Stimulated activated CD8-positive, alpha-beta memory T cell treated with anti-CD3 and anti-CD28 coated beads, Interleukin-15, amount 100 ng/mL, for 4 hours (primary cell): Measurements from ENCODE around the gene ESPN.
A peak's percentile ranks its signal among the peaks of the same experiment; 100 is the strongest.

ENCODE experiments used
- DNase-seq, 2 donors: peaks; one replicate each; pipeline ENCODE4 v3.0.0-alpha.2; 2020; ENCODE audit warnings: low read depth in 2 of 2

ESPN gene

GRCh38 chr1:6466751-6467150 lies 42.2 kb downstream of the ESPN start:
- DNase-seq = no peak

GRCh38 chr1:6467224-6467623 lies 42.6 kb downstream of the ESPN start:
- DNase-seq = no peak

GRCh38 chr1:6467744-6468688 lies 43.4 kb downstream of the ESPN start:
- DNase-seq = no peak

DNA sequence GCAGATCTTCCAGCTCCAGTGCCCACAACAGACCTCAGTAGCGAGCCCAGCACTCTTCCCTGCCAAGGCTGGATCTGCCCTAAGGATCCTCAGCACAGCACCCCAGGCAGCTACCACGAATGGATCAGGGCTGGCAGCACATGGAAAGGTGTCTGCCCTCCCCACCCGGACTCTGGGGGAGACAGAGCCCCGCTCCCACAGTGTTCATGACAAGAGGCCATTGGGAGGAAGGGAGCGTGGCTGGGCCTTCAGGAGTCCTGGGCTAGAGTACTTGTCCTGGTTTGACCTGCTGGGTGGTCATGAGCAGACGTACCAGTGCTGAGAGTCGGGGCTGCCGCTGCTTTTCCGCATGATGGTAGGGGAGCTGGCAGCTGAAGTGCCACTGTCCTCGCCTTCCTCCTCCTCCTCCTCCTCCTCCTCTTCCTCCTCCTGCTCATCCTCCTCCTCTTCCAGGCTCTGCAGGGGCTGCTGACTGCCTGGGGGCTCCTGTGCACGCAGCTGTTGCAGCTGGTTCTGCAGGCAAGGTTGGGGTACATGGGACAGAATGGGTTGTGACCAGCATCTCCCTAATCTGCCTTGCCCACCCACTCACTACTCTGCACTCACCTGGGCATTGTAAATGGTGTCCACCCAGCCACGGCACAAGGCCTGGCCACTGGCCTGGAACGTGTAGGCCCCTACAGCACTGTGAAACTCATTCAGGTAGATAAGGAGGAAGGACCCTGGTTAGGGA lies 44.3 kb downstream of the ESPN start:
- DNase-seq = no peak

DNA sequence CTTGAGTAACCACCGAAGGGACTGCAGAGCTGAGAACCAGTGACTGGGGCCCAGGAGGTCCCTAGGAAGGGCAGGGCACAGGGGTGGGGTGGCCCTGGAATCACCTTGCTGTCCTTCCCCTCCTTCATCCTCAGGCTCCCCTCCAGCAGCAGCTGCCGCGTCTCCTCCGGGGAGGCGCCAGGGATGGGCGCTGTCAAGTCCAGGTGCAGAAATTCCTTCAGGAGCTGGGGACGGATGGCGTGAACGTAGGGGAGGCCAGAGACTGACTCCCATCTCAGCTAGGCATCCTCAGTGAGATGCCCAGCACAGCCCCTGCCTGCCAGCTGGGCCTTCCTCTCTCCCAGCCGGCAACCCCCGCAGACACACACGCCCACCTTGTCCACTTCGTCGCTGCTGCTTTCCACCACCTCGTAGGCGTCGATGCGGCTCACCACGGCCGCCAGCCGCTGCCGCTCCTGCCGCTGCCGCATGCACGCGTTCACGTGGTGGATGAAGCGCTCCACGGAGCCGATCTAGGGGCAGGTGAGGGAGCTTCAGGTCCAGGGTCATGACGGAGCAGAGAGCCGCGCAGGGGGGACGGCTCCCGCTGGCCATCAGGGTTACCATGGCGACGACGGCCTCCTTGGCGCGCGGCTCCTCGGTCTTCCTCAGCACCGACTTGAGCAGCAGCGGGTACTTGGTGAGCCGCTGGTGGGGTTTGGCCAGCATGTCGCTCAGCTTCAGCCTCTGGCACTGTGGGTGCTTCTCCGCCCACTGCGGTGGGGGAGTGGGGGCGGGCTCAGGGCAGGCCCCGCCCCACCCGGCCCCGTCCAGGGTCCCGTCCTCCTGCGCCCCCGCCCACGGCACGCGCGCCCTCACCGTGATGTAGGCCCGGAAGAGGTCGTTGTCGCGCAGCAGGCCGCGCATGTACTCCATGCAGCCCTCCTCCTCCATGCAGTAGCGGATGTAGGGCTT lies 45.8 kb downstream of the ESPN start:
- no peak for DNase-seq

DNA sequence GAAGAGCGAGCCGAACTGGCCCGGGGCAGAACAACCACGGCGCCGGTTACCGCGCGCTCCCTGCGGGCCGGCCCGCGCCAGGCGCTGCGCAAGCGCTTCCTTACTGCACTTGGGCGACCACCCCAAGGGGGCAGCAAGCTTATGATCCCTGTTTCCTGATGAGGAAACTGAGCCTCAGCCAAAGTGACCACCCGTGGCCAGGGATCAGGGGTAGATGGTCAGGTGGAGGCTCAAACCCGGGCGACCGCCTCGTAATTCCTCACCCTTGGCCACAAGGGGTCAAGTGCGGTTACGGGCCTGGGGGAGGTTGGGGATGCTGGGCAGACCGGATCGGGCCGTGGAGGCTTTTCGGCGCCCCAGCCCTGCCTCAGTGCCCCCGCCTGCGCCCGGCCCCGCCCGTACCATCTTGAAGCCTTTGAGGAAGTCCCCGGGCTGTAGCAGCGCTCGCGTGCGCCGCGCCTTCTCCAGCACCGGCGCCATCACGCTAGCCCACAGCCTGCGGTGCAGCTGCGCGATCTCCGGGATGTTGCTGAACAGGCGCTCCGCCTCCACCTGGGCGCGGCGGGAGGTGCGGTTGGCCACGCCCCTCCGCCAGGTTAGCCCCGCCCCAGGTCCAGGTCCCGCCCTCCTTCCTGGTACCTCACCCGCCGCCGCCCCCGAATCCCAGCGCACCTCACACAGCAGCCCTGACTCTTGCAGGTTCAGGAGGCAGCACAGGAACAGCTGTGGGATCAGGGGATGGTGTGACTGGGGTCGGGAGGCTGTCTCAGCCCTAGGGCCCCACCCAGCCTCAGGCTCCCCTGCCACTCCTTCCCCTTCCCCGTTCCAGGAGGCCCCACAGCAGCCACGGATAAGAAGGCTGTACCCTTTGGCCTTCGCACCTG lies 46.8 kb downstream of the ESPN start:
- DNase-seq = no peak

GRCh38 chr1:6471970-6472368 lies 47.4 kb downstream of the ESPN start:
- DNase-seq = no peak

DNA sequence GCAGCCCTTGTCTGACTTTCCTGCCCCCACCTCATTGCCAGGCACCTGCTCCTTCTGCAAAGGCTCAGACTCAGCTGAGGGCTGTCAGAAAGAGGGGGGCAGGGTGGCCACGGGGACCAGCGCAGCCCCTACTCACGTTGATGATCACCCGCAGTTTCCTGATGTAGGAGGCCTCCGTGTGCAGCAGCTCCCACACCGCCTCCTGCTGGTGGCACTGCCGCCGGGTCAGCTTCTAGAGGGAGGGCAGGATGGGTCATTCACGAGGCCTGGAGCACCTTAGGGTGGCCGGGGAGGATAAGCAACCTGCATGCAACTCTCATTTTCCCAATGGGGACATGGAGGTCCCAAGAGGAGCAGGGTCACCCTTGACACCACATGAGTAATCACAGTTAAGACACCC lies 47.8 kb downstream of the ESPN start:
- DNase-seq = no peak

GRCh38 chr1:6473156-6473555 lies 48.6 kb downstream of the ESPN start:
- no peak for DNase-seq

GRCh38 chr1:6473974-6474814 lies 49.6 kb downstream of the ESPN start:
- DNase-seq = no peak

GRCh38 chr1:6474815-6475282 lies 50.3 kb downstream of the ESPN start:
- DNase-seq = no peak

- peak in 1 of 2 donors; percentile 58 for DNase-seq
Measured at GRCh38 chr1:6475381-6476133, 51.0 kb downstream of the ESPN start.

- DNase-seq = no peak
Measured at GRCh38 chr1:6476483-6476882, 51.9 kb downstream of the ESPN start.

- no peak for DNase-seq
Measured at GRCh38 chr1:6477039-6477820, 52.7 kb downstream of the ESPN start.

DNA sequence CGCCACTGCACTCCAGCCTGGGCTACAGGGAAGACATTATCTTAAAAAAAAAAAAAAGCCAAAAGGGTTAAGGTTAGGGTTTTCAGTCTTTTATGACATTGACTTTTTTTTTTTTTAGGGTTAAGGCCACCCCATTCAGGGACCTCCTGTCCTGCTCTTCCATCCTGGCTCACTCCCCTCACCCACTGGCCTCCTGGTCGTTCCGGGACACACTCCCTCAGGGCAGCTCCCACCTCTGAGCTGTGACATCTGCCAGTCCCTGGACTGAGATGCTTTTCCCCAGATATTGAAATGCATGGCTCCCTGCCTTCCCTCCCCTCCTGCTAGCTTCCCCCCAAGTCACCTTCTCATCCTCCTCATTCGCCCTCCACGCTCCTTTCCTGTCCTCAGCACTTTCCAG lies 57.2 kb downstream of the ESPN start:
- DNase-seq = no peak

DNA sequence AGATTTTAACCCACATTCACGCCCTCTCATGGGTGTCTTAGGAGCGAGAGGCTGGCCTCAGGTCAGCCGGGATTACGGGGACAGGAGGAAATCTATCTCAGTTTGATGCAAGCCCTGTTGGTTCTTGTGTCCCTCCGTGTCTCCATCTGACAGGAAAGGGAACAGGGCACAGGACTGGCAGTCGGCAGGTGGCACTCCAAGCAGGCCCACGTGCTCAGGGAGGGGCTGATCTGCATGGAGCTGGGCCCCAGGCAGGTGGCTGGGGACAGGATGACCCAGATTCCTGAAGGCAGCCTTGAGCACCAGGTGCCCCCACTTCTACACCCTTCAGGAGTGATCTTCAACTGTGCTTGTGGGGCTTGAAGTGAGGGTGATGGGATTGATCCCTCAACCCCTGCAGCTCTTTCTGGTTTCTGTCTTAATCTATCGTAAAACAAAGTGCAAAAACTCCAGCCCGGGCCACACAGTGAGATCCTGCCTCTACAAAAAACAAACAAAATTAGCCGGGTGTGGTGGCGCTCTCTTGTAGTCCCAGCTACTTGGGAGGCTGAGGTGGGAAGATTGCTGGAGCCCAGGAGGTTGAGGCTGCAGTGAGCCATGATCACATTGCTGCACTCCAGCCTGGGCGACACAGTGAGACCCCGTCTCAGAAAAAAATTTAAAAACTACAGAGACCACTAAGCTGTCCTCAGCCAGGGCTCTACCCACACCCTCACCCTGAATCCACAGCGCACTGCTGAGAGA lies 58.6 kb downstream of the ESPN start:
- DNase-seq = no peak

- no peak for DNase-seq
Measured at GRCh38 chr1:6483761-6484117, 59.2 kb downstream of the ESPN start.

GRCh38 chr1:6484826-6485167 lies 60.2 kb downstream of the ESPN start:
- no peak for DNase-seq
